NB4 (cell line): Measurements from ENCODE around the gene FUNDC2.

Source experiments
- DNase-seq: peaks from one replicate; pipeline ENCODE4 v3.0.0; 2010; ENCODE audit warnings: low read depth
- H3K4me3 ChIP-seq: one replicate; pipeline ENCODE4 v1.5.1; 2011; ENCODE audit warnings: mild to moderate bottlenecking, low read depth, low read length, moderate library complexity
- MAX ChIP-seq: IDR thresholded peaks from 2 replicates; pipeline ENCODE4 v1.6.1; 2011; ENCODE audit warnings: low read depth, low read length
- MYC ChIP-seq: IDR thresholded peaks from 2 replicates; pipeline ENCODE4 v1.6.1; 2011; ENCODE audit warnings: low read depth, low read length
- POLR2A ChIP-seq: IDR thresholded peaks from 2 replicates; pipeline ENCODE4 v1.6.1; 2011; ENCODE audit warnings: mild to moderate bottlenecking; ENCODE audit not compliant: insufficient read length; ENCODE audit errors: extremely low read depth
- TF ChIP-seq, protein P1 (sequence below): IDR thresholded peaks from one replicate; pipeline ENCODE4 v1.5.1; 2012; ENCODE audit warnings: low read depth, low read length

Gene FUNDC2

DNA sequence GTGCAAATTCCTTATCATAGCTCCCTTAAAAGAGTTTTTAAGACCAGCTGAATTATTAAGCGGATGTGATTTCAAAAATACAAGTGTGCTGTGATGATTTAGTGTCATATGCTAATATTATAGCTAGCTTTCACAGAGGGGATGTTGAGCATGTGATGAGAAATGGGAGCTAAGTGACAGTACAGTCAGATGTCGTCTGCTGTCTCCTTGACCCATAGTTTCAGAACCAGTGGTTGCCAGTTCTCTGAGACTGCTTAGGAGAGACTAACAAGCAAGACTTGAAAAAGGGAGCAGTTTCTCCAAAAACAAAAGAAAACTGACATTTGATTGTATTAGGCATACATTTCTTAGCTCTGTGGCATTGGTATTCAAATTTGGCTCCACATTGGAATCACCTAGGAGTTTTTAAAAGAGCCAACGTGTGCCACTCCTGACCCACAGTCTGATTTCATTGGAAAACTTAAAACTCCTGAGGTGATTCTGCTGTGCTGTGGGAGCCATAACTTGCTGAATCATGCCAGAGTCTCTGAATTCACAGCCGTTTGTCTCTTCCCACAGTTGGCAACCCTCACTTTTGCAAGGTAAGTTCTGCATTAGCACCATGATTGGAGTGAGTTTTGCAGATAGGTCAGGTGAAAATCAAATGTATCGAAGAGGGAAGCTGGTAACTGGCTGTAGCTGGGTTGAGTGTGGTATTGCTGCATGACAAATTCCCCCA is 20.3 kb downstream of the FUNDC2 start:
- TF ChIP-seq, protein P1, sequence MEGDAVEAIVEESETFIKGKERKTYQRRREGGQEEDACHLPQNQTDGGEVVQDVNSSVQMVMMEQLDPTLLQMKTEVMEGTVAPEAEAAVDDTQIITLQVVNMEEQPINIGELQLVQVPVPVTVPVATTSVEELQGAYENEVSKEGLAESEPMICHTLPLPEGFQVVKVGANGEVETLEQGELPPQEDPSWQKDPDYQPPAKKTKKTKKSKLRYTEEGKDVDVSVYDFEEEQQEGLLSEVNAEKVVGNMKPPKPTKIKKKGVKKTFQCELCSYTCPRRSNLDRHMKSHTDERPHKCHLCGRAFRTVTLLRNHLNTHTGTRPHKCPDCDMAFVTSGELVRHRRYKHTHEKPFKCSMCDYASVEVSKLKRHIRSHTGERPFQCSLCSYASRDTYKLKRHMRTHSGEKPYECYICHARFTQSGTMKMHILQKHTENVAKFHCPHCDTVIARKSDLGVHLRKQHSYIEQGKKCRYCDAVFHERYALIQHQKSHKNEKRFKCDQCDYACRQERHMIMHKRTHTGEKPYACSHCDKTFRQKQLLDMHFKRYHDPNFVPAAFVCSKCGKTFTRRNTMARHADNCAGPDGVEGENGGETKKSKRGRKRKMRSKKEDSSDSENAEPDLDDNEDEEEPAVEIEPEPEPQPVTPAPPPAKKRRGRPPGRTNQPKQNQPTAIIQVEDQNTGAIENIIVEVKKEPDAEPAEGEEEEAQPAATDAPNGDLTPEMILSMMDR, result no peak
- no peak for TF ChIP-seq POLR2A
- H3K4me3 ChIP-seq, result no peak overlapping the region
- no peak for DNase-seq

DNA sequence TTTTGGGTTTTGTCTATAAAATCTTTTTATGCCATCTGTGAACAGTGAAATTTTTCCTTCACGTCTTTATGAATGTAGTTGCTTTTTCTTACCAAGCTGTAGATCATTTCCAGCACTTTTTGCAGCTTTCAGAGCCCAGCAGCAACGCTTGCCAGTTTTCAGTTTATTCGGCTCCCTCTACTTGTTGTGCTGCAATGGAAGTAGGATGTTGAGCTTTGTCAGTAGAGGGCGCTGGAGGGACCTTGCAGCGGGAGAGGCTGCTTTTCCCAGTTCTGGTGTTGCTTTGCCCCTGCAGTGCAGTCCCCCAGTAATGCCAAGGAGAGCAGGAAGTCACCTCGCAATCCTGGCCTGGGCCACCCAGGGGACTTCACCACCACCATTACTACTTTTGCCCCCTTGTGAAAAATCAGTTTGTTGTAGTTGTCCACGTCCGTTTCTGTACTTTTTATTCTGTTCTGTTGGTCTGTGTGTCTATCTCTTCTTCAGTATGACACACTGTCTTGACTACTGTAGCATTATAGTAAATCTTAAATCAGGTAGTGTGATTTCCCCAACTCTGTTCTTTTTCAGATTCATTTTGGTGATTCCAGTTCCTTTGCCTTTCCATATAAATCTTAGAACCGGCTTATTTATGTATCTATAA is 22.5 kb downstream of the FUNDC2 start:
- no peak for TF ChIP-seq POLR2A
- TF ChIP-seq MYC, result no peak
- TF ChIP-seq, protein P1, result peak; percentile 71
- peak; percentile 79 for DNase-seq
- no peak overlapping the region for H3K4me3 ChIP-seq

DNA sequence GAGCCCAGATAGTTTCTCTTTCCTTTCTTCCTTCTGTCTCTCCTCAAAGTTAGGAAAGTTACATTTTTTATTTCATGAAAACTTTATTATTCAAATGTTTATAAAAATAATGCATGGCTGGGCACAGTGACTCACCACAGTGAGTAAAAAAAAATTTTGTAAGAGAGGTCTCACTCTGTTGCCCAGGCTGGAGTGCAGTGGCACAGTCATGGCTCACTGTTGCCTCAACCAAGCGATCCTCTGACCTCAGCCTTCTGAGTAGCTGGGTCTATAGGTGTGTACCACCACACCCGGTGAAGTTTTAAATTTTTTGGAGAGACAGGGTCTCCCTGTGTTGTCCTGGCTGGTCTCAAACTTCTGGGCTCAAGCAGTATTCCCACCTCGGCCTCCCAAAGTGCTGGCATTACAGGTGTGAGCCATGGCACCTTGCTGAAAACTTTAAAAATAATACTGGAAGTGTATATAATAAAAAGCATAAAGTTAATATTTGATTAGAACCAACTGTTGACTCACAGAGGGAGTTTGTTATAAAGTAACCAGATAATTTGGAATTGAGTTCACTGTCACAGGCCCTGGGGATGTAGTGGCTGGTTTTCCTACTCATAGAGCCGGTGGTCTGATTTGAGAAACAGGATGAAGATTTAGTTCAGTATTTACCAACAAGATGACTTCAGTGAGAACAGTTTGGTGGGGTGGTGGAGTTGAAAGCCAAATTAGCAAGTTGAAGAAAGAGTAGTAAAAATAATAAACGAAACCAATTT is 26.3 kb downstream of the FUNDC2 start:
- H3K4me3 ChIP-seq, result no peak overlapping the region

DNA sequence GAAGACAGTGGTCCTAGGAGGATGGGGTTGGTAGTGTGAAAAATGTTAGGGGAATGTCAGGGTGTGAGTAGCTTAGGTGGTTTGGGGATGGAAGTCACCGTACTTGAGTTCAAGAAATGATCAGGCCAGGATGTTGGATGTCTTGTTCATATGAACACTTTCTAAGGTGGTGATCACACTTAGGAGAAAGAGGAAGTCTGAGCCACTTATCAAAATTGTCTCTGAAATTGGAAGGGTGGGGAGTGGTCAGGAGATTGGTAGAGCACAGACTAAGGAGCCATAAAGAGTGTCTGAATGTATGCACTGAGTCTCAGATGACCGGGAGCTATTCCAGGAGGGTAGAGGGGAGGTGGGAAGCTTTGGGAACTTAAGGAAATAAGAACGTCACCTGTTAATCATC is 27.0 kb downstream of the FUNDC2 start:
- TF ChIP-seq, protein P1, result no peak
- TF ChIP-seq POLR2A, result no peak
- TF ChIP-seq MYC, result no peak
- no peak for TF ChIP-seq MAX
- no peak for DNase-seq
- H3K4me3 ChIP-seq, result no peak overlapping the region

More for the DNA sequence above, 26.3 kb downstream of the FUNDC2 start:
- TF ChIP-seq, protein P1, result no peak
- TF ChIP-seq MYC, result no peak
- no peak for TF ChIP-seq MAX
- no peak for TF ChIP-seq POLR2A
- DNase-seq, result no peak

DNA sequence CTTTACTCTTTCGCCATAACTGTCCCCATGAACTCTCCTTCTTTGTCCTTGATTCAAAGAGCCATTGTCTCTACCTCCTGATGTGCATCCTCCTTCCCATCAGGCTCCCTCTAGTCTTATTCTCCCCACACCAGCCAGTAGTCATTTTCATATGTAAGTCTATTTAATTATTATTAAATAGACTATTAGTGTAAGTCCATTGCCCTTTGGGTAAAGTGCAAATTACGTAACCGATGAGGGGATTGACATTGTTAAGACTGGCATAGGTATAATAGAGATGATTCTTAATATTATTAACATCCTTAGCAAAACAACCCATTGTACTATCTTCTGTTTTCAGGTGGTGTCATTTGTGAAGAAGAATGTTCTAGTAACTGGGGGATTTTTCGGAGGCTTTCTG is 27.6 kb downstream of the FUNDC2 start:
- TF ChIP-seq MAX, result no peak
- TF ChIP-seq POLR2A, result no peak
- TF ChIP-seq MYC, result no peak
- TF ChIP-seq, protein P1, result no peak
- no peak overlapping the region for H3K4me3 ChIP-seq
- DNase-seq, result no peak
